Measurements from ENCODE around the gene GJC1.
"Not testable (repeated sequence)": the region's sequence is repeated elsewhere in the genome, so short reads cannot be mapped to it uniquely, and the experiment has no call there.

Gene GJC1

GRCh38 chr17:44827863-44828262, 2.2 kb downstream of the GJC1 start:
- in situ Hi-C loops (cut with MboI; ENCODE audit: low sequenced_read_pairs, unreplicated experiment), result no loop called here

GRCh38 chr17:44826123-44826790, 3.8 kb downstream of the GJC1 start:
- DNase-seq (ENCODE audit: low spot score), result no peak
- TF ChIP-seq CTCF (IDR thresholded peaks at IDR 0.05; ENCODE audit: borderline replicate concordance, control extremely low read depth, extremely low read depth, insufficient read depth, missing control alignments), result no peak

More at GRCh38 chr17:44827863-44828262, 2.2 kb downstream of the GJC1 start:
- no peak for DNase-seq (ENCODE audit: low spot score)
- TF ChIP-seq CTCF (IDR thresholded peaks at IDR 0.05; ENCODE audit: borderline replicate concordance, control extremely low read depth, extremely low read depth, insufficient read depth, missing control alignments), result no peak

GRCh38 chr17:44825236-44825635, 4.9 kb downstream of the GJC1 start:
- in situ Hi-C loops (cut with MboI; ENCODE audit: low sequenced_read_pairs, unreplicated experiment); DNase-seq (ENCODE audit: low spot score): not testable (repeated sequence)

More at GRCh38 chr17:44826123-44826790, 3.8 kb downstream of the GJC1 start:
- in situ Hi-C loops (cut with MboI; ENCODE audit: low sequenced_read_pairs, unreplicated experiment), result no loop called here

- in situ Hi-C loops (cut with MboI; ENCODE audit: low sequenced_read_pairs, unreplicated experiment), result no loop called here
- DNase-seq (ENCODE audit: low spot score), result no peak
- no peak for TF ChIP-seq CTCF (IDR thresholded peaks at IDR 0.05; ENCODE audit: borderline replicate concordance, control extremely low read depth, extremely low read depth, insufficient read depth, missing control alignments)
Measured at GRCh38 chr17:44820631-44821212, 9.4 kb downstream of the GJC1 start.

- DNase-seq (ENCODE audit: low spot score); in situ Hi-C loops (cut with MboI; ENCODE audit: low sequenced_read_pairs, unreplicated experiment): not testable (repeated sequence)
Measured at GRCh38 chr17:44818508-44818907, 11.6 kb downstream of the GJC1 start.

- in situ Hi-C loops (cut with MboI; ENCODE audit: low sequenced_read_pairs, unreplicated experiment), result no loop called here
- no peak for DNase-seq (ENCODE audit: low spot score)
- no peak for TF ChIP-seq CTCF (IDR thresholded peaks at IDR 0.05; ENCODE audit: borderline replicate concordance, control extremely low read depth, extremely low read depth, insufficient read depth, missing control alignments)
Measured at GRCh38 chr17:44812263-44812662, 17.8 kb downstream of the GJC1 start.

GRCh38 chr17:44808656-44809388, 21.3 kb downstream of the GJC1 start:
- DNase-seq (ENCODE audit: low spot score); in situ Hi-C loops (cut with MboI; ENCODE audit: low sequenced_read_pairs, unreplicated experiment): not testable (repeated sequence)

GRCh38 chr17:44808156-44808555, 21.9 kb downstream of the GJC1 start:
- in situ Hi-C loops (cut with MboI; ENCODE audit: low sequenced_read_pairs, unreplicated experiment), result no loop called here
- no peak for TF ChIP-seq CTCF (IDR thresholded peaks at IDR 0.05; ENCODE audit: borderline replicate concordance, control extremely low read depth, extremely low read depth, insufficient read depth, missing control alignments)
- DNase-seq (ENCODE audit: low spot score), result no peak

All from GM13976 (cell line).